Tibial nerve (tissue), 3 donors: ENCODE data around the gene UBE3A.

Experiments
- POLR2A ChIP-seq, 2 donors: fragments of 450-650 bp; IDR thresholded peaks; one replicate each; pipeline ENCODE4 v1.6.1; 2017; ENCODE audit warnings: antibody characterized with exemption in 2 of 2, mild to moderate bottlenecking in 2 of 2, moderate library complexity in 2 of 2
- TF ChIP-seq, protein P1 (sequence below), 5 experiments: fragments of 200-600 bp in 3 of 5; fragments of 450-650 bp in 2 of 5; sonication (generic) in 3 of 5; IDR thresholded peaks; one replicate each; pipeline ENCODE4 v1.5.1; 2016 to 2019; ENCODE audit warnings: antibody characterized with exemption in 5 of 5, mild to moderate bottlenecking in 3 of 5, moderate library complexity in 2 of 5

DNA sequence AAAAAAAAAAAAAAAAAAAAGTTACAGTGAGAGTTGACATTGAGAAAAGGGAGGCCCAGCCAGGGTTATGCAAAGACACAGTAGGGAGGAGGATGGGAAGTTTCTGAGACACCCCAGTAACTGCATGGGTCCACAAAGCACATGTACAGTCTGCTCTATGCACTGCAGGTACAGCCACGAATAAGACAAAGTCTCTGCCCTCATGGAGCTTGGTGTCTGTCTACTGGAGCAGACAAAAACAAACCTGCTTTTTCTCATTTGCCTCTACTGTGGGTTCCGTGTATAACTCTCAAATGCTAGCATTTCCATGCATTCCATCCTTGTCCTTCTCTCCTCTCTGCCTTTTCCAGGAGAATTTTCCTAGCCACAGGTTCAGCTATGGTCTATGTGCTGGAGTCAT lies 107.4 kb downstream of the UBE3A start:
- TF ChIP-seq, protein P1, sequence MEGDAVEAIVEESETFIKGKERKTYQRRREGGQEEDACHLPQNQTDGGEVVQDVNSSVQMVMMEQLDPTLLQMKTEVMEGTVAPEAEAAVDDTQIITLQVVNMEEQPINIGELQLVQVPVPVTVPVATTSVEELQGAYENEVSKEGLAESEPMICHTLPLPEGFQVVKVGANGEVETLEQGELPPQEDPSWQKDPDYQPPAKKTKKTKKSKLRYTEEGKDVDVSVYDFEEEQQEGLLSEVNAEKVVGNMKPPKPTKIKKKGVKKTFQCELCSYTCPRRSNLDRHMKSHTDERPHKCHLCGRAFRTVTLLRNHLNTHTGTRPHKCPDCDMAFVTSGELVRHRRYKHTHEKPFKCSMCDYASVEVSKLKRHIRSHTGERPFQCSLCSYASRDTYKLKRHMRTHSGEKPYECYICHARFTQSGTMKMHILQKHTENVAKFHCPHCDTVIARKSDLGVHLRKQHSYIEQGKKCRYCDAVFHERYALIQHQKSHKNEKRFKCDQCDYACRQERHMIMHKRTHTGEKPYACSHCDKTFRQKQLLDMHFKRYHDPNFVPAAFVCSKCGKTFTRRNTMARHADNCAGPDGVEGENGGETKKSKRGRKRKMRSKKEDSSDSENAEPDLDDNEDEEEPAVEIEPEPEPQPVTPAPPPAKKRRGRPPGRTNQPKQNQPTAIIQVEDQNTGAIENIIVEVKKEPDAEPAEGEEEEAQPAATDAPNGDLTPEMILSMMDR (IDR thresholded peaks at IDR 0.05) = no peak
- TF ChIP-seq POLR2A (IDR thresholded peaks at IDR 0.05) = no peak
